Chondrocyte (in vitro differentiated cells): Measurements from ENCODE around the gene ACAD10. TPM values are rescaled to one million over a fixed set of nuclear protein-coding genes. Genes with fewer than 3 reads are reported as not detected.

ENCODE experiments used
- DNase-seq: peaks from one replicate; pipeline ENCODE4 v3.0.0; 2021; ENCODE audit warnings: mixed read lengths, low spot score
- H3K27ac Mint-ChIP-seq: one replicate; pipeline ENCODE4 v1.8.0; 2021; ENCODE audit warnings: mild to moderate bottlenecking, moderate library complexity, mixed read lengths; ENCODE audit not compliant: unreplicated experiment
- H3K27me3 Mint-ChIP-seq: 2 replicates; pipeline ENCODE4 v1.8.0; 2021; ENCODE audit warnings: low read depth, mixed read lengths
- H3K36me3 Mint-ChIP-seq: 2 replicates; pipeline ENCODE4 v1.8.0; 2021; ENCODE audit warnings: low read depth, mixed read lengths
- H3K4me1 Mint-ChIP-seq: 2 replicates; pipeline ENCODE4 v1.8.0; 2021; ENCODE audit warnings: low read depth, mild to moderate bottlenecking, mixed read lengths
- H3K4me3 Mint-ChIP-seq: one replicate; pipeline ENCODE4 v1.8.0; 2021; ENCODE audit warnings: mild to moderate bottlenecking, moderate library complexity, mixed read lengths; ENCODE audit not compliant: unreplicated experiment
- H3K9me3 Mint-ChIP-seq: 2 replicates; pipeline ENCODE4 v1.8.0; 2021; ENCODE audit warnings: low read depth, mixed read lengths
- total RNA-seq: library from RNA; stranded (reverse); gene quantifications from 3 replicates; pipeline ENCODE4 v1.2.1, GENCODE V29; 2021
- TF ChIP-seq, protein P1 (sequence below): fragments of 200-600 bp; sonication (generic); IDR thresholded peaks from 2 replicates; pipeline ENCODE4 v1.5.0; 2021; ENCODE audit warnings: antibody characterized with exemption, mild to moderate bottlenecking, moderate library complexity

ACAD10 gene
- total RNA-seq, 1 donor from 2014 or later, result 13.0 TPM

DNA sequence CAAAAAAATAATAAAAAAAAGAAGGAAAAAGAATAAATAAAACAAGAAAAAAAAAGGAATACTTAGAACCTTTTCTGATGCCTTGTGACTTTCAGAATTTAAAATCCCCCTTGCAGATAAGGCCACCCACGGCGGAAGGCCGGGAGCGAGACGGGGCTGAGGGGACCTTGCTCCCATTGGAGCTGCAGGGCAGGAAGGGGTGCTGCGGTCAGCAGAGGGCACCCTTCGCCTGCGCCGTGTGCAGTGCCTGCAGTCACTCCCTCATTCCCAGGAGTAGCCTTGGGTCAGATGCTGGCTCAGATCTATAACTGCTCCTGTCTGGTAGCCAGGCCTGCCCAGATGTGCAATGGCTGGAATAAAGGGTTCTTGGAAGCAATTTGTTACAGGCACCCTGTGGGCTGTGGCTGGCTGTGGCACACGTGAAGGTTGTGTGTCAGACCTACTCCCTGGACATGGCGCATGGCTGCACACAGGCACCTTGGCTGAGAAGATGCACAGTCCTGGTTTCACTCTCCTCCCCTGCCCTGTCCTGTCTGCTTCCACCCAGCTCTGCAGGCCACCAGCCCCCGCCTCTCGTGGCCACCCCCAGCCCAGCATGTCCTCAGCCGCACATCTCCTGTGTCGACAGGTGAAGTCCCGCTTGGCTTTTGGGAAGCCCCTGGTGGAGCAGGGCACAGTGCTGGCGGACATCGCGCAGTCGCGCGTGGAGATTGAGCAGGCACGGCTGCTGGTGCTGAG is 67.5 kb downstream of the ACAD10 start:
- no peak for DNase-seq

DNA sequence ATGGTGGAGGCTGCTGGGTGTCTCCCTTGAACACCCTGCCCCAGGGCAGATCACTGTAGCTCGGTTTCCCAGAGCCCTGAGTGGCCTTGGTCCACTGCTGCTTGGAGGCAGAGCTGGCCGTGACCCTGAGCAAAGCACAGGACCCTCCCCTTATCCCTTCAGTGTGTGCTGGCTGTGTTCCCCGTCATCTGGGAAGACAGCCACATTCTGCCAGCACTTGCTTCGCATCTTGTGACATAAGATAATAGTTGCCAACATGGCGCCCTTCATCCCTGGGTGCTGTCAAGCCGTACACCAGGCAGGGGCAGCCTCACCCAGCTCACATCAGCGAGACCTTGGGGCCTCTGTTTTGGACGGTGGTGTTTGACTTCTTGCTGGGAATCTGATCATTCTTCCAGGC is 68.8 kb downstream of the ACAD10 start:
- peaks cover 1% of the 10 kb centered on the region for H3K36me3 Mint-ChIP-seq
- no peak overlapping the region for H3K4me3 Mint-ChIP-seq
- DNase-seq, result no peak
- TF ChIP-seq, protein P1, sequence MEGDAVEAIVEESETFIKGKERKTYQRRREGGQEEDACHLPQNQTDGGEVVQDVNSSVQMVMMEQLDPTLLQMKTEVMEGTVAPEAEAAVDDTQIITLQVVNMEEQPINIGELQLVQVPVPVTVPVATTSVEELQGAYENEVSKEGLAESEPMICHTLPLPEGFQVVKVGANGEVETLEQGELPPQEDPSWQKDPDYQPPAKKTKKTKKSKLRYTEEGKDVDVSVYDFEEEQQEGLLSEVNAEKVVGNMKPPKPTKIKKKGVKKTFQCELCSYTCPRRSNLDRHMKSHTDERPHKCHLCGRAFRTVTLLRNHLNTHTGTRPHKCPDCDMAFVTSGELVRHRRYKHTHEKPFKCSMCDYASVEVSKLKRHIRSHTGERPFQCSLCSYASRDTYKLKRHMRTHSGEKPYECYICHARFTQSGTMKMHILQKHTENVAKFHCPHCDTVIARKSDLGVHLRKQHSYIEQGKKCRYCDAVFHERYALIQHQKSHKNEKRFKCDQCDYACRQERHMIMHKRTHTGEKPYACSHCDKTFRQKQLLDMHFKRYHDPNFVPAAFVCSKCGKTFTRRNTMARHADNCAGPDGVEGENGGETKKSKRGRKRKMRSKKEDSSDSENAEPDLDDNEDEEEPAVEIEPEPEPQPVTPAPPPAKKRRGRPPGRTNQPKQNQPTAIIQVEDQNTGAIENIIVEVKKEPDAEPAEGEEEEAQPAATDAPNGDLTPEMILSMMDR, result no peak
- peaks cover 17% of the 10 kb centered on the region for H3K4me1 Mint-ChIP-seq
- no peaks in the 10 kb centered on the region for H3K27me3 Mint-ChIP-seq
- H3K27ac Mint-ChIP-seq, result no peak overlapping the region
- H3K9me3 Mint-ChIP-seq, result no peaks in the 10 kb centered on the region

More for the DNA sequence above, 67.5 kb downstream of the ACAD10 start:
- no peak overlapping the region for H3K27ac Mint-ChIP-seq
- peaks cover 3% of the 10 kb centered on the region for H3K36me3 Mint-ChIP-seq
- H3K4me1 Mint-ChIP-seq, result peaks cover 17% of the 10 kb centered on the region
- no peak overlapping the region for H3K4me3 Mint-ChIP-seq
- TF ChIP-seq, protein P1, result peak; percentile 76
- H3K9me3 Mint-ChIP-seq, result no peaks in the 10 kb centered on the region
- H3K27me3 Mint-ChIP-seq, result no peaks in the 10 kb centered on the region

DNA sequence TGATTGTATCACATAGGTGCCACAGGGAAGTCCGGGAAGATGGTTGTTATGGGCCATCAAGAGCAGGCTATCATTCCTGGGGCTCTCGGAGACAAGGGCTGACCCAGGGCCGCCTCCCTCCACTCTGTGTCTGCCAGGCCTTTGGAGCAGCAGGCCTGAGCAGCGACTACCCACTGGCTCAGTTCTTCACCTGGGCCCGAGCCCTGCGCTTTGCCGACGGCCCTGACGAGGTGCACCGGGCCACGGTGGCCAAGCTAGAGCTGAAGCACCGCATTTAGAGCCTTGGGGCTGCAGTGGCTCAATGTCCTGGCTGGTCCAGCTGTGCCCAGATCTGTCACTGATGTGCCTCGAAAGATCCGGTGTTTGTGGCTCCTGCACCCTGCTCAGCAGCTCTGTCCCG is 70.3 kb downstream of the ACAD10 start:
- Mint-ChIP-seq H3K4me3 (no peak overlapping the region), H3K36me3 (peaks cover 1% of the 10 kb centered on the region), H3K27ac (no peak overlapping the region), H3K9me3 (no peaks in the 10 kb centered on the region), H3K4me1 (peaks cover 17% of the 10 kb centered on the region), H3K27me3 (no peaks in the 10 kb centered on the region)
- DNase-seq, result no peak
- TF ChIP-seq, protein P1, result no peak

DNA sequence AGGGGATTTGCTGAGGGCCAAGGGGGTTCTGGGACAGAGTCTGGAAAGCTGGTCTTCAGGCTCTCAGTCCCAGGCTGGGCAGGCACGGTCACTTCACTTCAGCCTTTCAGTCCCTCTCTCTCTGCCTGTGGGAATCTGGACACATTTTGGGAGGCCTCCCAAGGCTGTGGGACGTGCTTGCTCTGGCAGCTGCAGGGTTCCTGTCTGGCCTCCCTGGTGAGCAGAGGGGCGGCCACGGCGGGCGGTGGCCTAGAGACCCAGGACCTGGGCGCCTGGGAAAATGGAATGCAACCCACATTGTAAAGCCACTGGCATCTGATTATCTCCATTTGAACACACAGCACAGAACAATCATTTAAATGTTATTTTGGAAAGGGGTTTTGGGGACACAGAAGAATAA is 70.8 kb downstream of the ACAD10 start:
- no peaks in the 10 kb centered on the region for H3K27me3 Mint-ChIP-seq
- peaks cover 17% of the 10 kb centered on the region for H3K4me1 Mint-ChIP-seq
- H3K36me3 Mint-ChIP-seq, result peaks cover 1% of the 10 kb centered on the region
- H3K27ac Mint-ChIP-seq, result no peak overlapping the region
- H3K4me3 Mint-ChIP-seq, result no peak overlapping the region
- no peaks in the 10 kb centered on the region for H3K9me3 Mint-ChIP-seq
- no peak for DNase-seq
- TF ChIP-seq, protein P1, result no peak

DNA sequence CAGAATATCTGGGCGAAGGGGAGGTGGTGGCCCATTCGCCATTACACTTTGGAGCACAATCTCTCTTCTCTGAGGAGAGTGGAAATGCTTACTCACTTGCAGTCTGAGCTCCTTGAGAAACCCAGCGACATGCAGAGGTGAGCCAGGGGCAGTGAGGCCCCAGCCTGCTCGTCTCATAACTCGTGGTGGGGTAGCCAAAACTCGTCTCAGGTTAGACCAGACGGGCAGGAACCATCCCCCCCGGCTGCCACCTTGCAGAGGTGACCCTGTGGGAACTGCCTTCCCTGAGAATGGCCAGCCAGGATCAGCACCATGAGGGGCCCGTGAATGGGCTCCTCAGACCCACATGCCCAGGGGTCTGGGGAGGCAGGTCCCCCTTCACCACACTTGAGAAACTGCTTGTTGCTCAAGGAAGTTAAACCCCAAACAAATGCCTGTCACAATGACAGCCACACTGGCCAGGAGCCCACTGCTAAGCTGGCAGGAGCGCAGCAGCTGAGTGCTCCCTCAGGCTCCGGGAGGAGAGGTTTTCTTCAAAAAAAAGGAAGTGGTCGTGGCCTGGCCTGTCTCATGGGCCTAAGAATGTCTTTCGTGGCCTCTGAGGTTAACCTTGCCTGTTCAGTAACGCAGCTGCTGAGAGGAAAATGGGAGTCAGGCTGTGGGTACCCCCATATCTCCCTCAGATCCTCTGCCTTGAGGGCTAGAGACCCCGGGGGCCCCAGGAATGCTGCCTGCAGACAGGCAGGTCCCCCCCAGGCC is 71.7 kb downstream of the ACAD10 start:
- peaks cover 1% of the 10 kb centered on the region for H3K36me3 Mint-ChIP-seq
- no peak for DNase-seq
- no peak overlapping the region for H3K27ac Mint-ChIP-seq

More for the DNA sequence above, 71.7 kb downstream of the ACAD10 start:
- Mint-ChIP-seq H3K4me3 (no peak overlapping the region), H3K4me1 (peaks cover 17% of the 10 kb centered on the region), H3K9me3 (no peaks in the 10 kb centered on the region), H3K27me3 (no peaks in the 10 kb centered on the region)
- TF ChIP-seq, protein P1, result no peak
